COR-L47 (cell line): ENCODE results near the gene DCXR.
"Not testable (repeated sequence)": the region's sequence is repeated elsewhere in the genome, so short reads cannot be mapped to it uniquely, and the experiment has no call there.

ENCODE experiments used
- DNase-seq: peaks from one replicate; lab custom pipeline; 2025; lab: John Stamatoyannopoulos, UW

The DCXR gene

GRCh38 chr17:82039695-82040299 lies 2.3 kb upstream of the DCXR start:
- DNase-seq, result no peak

DNA sequence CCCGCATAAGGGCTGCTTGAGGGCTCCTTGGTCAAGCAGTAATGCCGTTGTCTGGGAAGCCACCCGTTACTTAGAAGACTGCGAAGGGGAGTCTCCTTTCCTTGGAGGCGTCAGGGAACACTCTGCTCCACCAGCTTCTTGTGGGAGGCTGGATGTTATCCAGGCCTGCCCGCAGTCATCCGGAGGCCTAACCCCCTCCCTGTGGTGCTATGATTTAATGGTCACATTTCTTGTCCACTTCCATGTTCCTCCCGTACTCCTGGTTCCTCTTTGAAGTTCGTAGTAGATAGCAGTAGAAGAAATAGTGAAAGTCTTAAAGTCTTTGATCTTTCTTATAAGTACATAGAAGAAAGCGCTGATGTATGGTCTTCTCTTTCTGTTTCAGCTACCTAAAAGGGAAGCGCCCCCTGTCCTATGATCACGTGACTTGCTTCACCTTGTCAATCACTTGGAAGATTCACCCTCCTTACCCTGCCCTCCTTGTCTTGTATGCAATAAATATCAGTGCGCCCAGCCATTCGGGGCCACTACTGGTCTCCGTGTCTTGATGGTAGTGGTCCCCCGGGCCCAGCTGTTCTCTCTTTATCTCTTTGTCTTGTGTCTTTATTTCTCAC lies 1.4 kb upstream of the DCXR start:
- DNase-seq, result not testable (repeated sequence)

GRCh38 chr17:82037889-82038195 lies 345 bp upstream of the DCXR start:
- no peak for DNase-seq

DNA sequence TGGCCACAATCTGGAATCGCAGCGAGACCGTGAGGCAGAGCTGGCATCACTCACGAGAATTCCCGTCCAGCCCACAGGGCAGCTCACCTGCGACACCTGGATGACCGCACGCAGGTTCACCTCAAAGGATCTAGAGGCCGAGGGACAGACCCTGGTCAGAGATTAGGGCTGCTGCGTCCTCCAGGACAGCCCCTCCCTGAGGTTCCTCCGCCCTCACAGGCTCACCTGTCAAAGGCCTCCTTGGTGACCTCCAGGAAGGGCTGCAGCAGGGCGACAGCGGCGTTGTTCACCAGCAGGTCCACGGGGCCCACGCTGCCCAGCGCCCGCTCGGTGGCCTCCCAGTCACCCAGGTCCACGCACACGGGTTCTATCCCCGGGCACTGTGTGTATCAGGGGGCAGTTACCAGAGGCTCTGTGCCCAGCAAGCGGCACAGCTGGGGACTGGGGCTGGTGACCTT lies 834 bp downstream of the DCXR start:
- no peak for DNase-seq

DNA sequence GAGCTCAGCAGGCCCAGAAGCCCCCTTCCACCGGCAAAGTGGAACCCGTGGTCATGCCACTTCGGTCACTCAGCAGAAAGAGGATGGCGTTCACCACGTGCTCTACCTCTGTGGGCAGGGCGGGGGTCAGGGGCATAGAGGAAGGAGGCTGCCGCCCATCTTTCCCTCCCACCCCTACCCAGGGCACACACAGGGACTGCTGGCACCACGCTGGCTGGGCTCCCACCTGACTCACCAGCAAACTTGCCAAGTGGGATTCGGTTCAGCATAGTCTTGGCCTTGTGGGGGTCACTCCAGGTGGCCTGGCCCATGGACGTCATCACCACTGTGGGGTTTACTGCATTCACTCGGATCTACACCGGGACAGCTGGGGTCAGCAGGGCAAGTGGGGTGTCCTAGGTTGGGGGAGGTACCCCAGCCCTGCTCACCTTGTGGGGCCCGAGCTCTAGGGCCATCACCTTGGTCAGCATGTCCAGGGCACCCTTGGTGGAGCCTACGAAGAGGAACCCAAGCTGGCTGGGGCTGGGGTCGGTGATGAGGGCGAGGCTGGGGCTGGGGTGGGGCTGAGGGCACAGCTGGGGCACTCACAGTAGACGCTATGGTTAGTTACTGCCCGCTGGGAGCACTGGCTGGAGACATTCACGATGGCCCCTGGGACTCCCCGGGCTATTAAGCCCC lies 1.4 kb downstream of the DCXR start:
- DNase-seq, result no peak

DNA sequence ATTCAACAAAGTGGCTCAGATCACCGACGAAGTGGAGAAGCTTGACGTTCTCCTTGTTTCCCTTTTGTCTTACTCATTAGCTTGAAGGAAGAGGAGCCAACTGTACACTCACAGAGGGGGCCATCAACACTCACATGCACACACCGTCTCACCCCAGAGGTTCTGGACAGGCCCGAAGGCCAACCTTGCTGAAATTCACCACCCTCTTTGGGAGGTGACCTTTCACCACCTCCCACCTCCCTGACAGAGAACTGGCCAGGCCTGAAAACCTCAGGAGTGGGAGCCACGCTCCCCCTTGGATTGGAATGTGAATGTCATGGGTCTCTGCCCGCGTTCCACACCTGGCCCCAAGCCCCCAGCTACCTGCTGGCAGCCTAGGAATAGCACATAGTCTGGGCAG lies 2.0 kb downstream of the DCXR start:
- DNase-seq, result no peak

DNA sequence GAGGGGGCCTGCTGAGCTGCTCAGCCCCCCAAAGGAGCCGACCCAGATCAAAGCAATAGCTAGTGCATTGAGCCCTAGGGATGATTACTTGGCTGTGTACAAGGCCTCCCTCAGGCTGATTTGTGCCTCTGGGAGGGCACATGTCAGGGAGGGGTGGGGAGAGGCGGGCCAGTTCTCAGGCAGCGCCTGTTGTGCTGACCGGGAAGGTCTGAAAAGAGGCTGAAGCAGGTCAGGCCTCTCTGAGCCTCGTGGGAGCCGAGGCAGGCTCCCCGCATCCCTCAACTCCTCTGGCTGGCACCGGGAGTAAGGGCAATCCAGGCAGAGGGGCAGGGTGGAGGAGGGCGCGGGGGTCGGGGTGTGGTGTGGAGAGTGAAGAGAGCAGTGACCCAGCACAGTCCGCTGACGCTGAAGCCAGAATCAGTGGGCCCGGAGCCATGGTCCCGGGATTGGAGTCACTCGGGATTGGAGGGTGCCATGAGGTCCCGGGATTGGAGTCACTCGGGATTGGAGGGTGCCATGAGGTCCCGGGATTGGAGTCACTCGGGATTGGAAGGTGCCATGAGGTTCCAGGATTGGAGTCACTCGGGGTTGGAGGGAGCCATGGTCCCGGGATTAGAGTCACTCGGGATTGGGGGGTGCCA lies 3.0 kb downstream of the DCXR start:
- no peak for DNase-seq

DNA sequence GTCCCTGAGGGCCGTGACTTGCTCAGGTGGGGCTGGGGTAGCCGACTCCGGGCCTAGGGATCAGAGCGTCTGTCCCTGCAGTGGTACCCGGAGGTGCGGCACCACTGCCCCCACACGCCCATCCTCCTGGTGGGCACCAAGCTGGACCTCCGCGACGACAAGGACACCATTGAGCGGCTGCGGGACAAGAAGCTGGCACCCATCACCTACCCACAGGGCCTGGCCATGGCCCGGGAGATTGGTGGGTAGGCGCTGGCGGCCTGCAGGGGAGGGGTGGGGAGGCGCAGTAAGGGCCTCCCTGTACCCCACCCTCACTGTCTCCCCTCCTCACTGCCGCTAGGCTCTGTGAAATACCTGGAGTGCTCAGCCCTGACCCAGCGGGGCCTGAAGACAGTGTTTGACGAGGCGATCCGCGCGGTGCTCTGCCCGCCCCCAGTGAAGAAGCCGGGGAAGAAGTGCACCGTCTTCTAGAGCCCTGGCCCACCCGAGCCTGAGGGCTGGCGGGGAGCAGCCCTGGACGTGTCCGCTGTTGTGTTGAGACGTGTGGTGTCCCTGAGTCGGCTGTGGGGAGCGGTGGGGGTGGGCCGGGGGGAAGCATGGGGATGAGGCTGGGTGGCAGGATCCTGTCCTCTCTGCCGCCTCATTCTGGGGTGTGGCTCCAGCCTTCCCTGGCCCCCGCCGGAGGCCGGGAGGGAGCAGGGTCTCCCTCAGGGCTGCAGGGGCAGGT lies 4.0 kb downstream of the DCXR start:
- DNase-seq, result no peak

DNA sequence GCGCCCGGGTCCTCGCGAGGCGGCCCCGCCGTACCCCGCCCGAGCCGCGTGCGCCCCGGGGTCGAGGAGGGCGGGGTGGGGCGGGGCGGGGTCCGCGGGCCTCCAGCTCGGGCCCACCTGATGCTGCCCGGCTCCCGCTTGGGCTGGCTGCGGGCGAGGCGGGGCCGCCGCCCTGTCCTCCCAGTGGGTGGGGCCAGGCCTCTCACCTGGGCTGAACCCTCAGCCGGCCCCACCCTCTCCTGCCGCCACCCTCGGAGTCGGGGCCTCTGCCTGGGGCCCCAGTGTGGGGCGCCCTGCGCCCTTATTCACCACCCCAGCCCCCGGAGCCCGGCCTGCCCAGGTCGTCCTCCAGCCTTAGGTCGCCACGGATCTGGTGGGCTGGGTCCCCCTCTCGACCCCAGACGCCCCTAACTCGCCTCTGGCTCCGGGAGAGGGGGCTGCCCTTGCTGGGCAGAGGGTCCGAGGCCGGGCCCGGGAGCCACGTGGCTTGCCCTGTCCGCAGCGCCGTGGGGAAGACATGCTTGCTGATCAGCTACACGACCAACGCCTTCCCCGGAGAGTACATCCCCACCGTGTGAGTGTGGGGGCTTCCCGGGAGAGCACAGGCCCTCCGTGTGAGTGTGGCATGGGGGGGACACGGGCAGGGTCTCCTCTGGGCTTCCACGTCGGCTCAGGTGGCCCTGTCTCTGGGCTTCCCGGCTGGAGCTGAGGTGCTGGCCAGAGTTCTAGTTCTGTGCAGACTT lies 5.4 kb downstream of the DCXR start:
- DNase-seq, result peak; percentile 46

- DNase-seq, result peak; percentile 27
These were observed 6.1 kb downstream of the DCXR start, which contains the start of gene RAC3 for GRCh38 chr17:82031303-82031884. Gene RAC3, plus strand, starts transcription at chr17:82031678. Its CDS starts 84 bp downstream, at chr17:82031762.

DNA sequence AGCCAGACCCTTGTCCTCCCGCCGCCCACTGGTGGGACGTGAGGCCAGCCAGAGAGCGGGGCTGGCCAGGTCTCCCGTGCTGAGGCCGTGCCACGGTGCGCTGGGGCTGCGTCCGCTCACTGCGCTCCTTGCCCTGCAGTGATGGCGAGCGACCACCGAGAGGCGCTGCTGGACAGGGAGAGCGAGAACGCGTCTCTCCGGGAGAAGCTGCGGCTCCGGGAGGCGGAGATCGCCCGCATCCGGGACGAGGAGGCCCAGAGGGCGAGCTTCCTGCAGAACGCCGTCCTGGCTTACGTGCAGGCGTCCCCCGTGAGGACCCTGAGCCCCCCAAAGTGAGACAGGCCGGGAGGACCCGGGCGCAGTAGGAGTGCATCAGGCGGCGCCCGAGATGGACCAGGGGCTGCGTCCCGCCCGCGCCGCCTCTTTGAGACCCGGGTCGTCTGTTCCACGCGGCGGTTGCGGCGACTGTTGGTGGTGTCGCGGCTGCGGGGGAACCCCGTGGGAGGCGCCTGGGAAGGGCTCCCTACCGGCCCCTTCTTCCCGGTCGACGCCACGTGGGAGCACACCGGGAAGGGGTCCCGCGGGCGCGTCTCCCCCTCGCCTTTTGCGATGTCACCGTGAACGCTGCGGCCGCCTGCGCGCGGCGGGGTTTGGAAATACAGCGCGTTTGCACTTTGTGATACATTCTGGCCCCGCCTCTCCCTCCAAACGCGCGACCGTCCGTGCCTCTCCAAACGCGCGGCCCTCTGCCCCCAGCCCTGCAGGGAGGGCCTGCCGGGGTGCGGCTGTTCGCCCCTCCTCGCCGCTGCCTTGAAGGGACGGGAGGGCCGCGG lies 6.8 kb downstream of the DCXR start:
- DNase-seq, result peak; percentile 80

DNA sequence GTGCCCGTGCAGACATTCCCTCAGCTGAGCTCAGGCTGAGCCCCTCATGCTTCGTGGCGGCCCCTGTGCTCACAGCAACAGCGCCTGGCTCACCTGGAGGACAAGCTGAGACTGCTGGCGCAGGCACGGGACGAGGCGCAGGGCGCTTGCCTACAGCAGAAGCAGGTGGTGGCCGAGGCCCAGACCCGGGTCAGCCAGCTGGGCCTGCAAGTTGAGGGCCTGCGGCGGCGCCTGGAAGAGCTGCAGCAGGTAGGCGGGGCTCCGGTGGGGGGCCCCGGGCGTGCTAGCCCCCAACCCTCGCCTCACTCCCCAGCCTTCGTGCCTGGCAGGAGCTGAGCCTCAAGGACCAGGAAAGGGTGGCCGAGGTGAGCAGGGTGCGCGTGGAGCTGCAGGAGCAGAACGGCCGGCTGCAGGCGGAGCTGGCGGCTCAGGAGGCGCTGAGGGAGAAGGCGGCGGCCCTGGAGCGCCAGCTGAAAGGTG lies 7.5 kb downstream of the DCXR start:
- no peak for DNase-seq

DNA sequence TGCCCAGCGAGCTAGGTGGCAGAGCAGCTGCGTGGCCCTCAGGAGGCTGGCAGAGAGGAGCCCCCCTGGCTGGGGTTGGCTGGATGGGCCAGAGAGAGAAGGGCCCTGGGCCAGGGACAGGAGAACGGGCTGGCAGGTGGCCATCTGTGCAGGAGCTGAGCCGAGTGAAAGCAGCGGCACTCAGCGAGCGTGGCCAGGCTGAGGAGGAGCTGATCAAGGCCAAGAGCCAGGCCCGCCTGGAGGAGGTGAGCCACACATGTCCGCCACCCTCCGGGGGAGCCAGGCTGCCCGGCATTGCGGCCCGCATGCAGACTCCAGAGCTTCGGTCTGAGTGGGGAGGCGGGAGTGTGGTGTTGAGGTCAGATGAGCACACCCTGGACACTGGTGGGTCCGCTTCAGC lies 8.1 kb downstream of the DCXR start:
- no peak for DNase-seq

GRCh38 chr17:82028966-82029365 lies 8.5 kb downstream of the DCXR start:
- no peak for DNase-seq

- DNase-seq, result no peak
These were observed 9.3 kb downstream of the DCXR start for GRCh38 chr17:82028246-82028645.

- DNase-seq, result no peak
These were observed 11.9 kb downstream of the DCXR start for GRCh38 chr17:82025401-82026107.

- DNase-seq, result no peak
These were observed 12.6 kb downstream of the DCXR start for GRCh38 chr17:82024859-82025258.

GRCh38 chr17:82023447-82024241 lies 13.9 kb downstream of the DCXR start:
- no peak for DNase-seq

GRCh38 chr17:82022981-82023446 lies 14.5 kb downstream of the DCXR start, which contains the start of gene LRRC45:
Gene LRRC45, plus strand, starts transcription at chr17:82023305. Its CDS starts 339 bp downstream, at chr17:82023644.
- peak; percentile 100 for DNase-seq
